Measurements from ENCODE around the gene DMWD.
A peak's percentile ranks its signal among the peaks of the same experiment; 100 is the strongest.

The DMWD gene

DNA sequence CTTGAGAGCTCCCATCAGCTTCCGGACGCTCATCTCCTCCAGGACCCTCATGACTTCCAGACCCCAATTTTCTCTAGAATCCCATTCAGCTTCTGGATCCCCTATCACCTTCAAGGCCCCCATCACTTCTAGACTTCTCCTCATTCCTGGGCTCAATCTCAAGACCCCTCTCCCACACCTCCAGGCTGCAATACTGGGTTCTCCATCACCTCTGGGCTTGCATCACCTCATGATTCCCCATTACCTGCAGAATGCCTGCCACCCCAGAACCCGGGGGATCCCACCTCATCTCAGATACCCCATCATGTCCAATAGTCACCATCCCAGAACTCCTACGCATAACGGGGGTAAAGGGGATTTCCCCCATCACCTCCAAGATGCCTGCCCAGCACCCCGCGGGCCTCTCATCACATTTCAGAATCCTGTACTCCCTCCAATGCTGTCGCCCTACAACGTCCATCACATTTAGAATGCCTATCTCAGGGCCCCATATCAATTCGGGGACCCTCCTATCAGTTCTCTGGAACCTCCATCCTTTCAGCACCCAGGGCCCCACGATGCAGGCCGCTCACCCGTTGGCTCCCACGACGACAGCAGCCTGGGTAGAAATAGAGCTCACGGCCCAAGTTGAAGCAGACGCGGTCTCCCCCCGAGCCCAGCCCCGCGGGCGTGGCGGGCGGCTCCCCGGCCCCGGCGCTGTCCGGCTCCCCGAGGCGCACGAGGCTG, 738 bp downstream of the DMWD start:
- H3K27ac ChIP-seq = peak overlapping the region; percentile 88
- TF ChIP-seq, protein P1, sequence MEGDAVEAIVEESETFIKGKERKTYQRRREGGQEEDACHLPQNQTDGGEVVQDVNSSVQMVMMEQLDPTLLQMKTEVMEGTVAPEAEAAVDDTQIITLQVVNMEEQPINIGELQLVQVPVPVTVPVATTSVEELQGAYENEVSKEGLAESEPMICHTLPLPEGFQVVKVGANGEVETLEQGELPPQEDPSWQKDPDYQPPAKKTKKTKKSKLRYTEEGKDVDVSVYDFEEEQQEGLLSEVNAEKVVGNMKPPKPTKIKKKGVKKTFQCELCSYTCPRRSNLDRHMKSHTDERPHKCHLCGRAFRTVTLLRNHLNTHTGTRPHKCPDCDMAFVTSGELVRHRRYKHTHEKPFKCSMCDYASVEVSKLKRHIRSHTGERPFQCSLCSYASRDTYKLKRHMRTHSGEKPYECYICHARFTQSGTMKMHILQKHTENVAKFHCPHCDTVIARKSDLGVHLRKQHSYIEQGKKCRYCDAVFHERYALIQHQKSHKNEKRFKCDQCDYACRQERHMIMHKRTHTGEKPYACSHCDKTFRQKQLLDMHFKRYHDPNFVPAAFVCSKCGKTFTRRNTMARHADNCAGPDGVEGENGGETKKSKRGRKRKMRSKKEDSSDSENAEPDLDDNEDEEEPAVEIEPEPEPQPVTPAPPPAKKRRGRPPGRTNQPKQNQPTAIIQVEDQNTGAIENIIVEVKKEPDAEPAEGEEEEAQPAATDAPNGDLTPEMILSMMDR (conservative IDR thresholded peaks at IDR 0.05) = no peak

DNA sequence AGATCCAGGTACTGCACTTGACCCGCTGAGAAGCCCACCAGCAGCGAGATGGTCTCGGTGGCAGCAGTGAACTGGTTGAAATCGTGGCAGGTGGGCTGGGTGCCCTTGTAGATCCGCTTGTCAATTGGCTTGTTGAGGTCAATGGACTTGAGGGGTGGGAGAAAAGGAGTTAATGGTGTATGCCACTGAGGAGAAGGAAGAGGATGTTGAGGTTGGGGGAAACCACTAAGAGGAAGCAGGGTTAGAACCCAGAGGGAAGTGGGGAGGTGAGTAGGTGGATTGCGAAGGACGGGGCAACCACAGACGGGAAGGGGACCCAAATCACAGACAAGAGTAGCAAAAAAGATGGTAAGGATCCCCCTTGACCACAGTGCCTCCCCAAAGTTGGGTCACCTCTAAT, 1.7 kb downstream of the DMWD start:
- H3K27ac ChIP-seq = no peak overlapping the region
- TF ChIP-seq, protein P1 (conservative IDR thresholded peaks at IDR 0.05) = no peak

DNA sequence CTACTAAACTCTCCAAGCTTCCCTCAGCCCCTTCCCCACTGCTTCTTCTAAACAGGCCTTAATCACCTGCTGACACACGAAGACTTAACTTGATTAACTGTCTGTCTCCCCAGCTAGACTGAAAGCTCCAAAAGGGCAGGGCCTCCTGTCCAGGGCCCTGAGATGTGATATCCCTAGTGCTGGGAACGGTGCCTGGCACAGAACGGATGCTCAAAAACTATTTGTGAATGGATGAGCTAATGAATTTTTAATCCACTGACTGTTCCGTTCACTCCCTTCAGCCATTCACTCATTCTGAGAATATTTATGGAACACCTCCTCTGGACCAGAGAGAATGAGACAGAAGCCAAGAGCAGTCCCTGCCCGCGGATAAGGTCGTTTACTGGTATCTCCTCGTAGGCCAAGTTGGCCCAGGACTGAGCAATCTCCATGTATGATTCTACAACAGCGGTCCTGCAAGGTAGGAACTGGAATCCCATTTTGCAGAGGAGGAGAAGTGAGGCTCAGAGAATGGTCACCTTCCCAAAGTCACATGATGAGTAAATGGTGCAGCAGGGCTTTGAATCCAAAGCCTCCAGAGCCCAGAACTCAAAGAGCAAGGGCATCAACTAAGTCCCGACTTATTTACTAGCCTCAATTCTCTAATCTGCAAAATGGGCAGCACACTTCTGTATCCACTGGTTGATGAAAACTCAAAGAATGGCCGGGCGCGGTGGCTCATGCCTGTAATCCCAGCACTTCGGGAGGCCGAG, 3.4 kb downstream of the DMWD start:
- TF ChIP-seq, protein P1 (conservative IDR thresholded peaks at IDR 0.05) = no peak
- no peak overlapping the region for H3K27ac ChIP-seq

DNA sequence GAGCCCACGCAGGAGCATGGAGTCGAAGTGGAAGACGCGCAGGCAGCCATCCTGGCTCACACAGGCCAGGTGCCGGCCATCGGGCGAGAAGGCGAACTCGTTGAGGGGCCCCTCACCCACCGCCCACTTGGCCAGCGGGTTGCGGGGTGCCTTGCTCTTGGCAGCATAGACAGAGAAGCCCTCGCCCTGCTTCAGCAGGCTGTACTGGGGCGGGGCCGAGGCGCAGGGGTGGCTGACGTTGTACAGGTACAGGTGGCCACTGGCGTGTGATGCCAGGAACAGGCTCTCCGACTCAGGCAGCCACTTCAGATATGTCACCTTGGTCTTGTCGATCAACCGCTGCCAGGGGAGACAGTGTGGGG, 6.1 kb downstream of the DMWD start:
- H3K27ac ChIP-seq = no peak overlapping the region
- TF ChIP-seq, protein P1 (conservative IDR thresholded peaks at IDR 0.05) = no peak

DNA sequence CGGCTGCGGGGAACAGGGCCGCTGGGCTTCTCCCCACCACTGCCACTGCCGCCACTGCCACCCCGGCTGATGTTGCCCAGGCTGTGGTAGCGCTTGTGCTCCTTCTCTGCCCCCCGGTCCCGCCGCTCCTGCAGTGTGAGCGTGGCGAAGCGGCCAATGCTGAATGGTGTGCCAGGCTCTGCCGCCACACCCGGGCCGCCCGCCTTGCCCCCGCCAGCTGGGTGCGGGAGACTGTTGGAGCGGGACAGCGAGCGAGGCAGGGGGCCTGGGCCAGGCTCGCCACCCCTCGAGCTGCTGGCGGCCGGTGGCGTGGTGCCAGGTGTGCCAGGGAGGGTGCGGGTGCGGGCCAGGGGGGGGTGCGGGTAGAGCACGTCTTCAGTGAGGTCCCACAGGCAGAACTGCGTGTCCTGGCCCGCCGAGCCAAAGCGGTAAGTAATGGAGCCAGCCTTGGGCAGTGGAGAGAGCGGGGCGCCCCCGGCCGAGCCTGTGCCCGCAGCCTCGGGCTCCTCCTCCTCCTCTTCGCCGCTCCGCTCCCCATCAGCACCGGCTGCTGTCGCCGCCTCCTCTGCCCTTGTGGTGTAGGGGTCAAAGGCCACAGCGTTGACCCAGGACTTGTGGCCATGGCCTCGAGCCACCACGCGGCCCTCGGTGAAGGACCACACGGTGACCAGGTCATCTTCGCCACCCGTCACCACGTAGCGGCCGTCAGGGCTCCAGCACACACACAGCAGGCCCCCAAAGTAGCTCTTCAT, 6.7 kb downstream of the DMWD start:
- TF ChIP-seq, protein P1 (conservative IDR thresholded peaks at IDR 0.05) = no peak
- H3K27ac ChIP-seq = no peak overlapping the region

DNA sequence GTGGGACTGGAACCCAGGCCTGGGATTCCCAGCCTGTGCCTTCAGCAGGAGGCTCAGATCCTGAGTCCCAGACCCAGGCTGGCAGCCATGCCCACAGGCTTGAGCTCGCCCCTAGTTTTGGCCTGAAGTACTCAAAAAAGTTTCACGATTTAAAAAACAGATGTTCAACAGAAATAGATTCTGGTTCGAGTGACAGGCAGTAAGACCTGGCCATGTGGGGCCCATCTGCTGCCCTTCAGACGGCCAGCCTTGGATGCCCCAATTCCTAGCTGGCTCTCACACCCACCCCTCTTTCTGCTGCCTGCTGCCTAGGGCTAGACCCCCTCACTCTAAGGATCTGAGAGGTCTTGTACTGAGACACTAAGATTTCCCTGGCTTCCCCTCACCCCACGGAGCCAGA, 7.5 kb downstream of the DMWD start:
- TF ChIP-seq, protein P1 (conservative IDR thresholded peaks at IDR 0.05) = no peak
- H3K27ac ChIP-seq = no peak overlapping the region

DNA sequence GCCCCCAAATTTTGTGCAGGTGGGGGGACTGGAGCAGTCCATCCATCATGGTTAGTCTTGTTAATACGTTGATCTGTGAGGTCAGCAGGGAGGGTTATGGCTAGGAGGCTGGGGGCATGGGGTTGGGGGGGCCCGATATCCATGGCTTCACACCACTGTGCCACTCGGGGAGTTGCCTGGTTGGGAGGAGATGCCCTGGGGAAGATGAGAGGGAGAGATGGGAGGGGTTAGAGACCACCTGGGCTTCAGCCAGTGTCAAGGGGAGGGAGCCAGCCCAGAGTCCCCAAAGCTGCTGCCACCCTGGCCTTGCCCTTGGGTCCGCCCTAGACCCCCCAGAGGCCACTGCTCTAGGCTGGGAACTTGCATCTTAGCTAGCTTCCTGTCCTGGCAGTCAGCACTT, 8.5 kb downstream of the DMWD start:
- TF ChIP-seq, protein P1 (conservative IDR thresholded peaks at IDR 0.05) = no peak
- no peak overlapping the region for H3K27ac ChIP-seq

Measured in VCaP (cell line).